ENCODE measurements around the gene SAMD9. TPM values are rescaled to one million over a fixed set of nuclear protein-coding genes. Genes with fewer than 3 reads are reported as not detected.

SAMD9 gene
- total RNA-seq, 1 experiment from 2014 or later = not detected

- H3K79me2 ChIP-seq (ENCODE audit: insufficient read depth, low read length) = no peaks in the 10 kb centered on the region
- H2BK20ac ChIP-seq (ENCODE audit: low read depth, low read length, poor library complexity, severe bottlenecking) = no peak overlapping the region
- no peaks in the 10 kb centered on the region; the same call in none of the 2 replicates for H3K27me3 Mint-ChIP-seq (ENCODE audit: low read depth)
- no peaks in the 10 kb centered on the region for H3K9me3 Mint-ChIP-seq
- no peak overlapping the region for H3T11ph ChIP-seq (ENCODE audit: low read length)
- H2AK5ac ChIP-seq (ENCODE audit: insufficient read length, low read length) = no peak overlapping the region
- H3K23ac ChIP-seq (ENCODE audit: insufficient read length, low read depth, low read length) = no peak overlapping the region
- no peaks in the 10 kb centered on the region for H3K9me3 ChIP-seq (ENCODE audit: control insufficient read depth, low read depth, low read length)
- DNase-seq = no peak
- H3K27ac Mint-ChIP-seq = no peak overlapping the region
- H2BK15ac ChIP-seq (ENCODE audit: low read depth, low read length) = no peak overlapping the region
- H3K4ac ChIP-seq (ENCODE audit: low read depth, low read length) = no peak overlapping the region
- H3K4me1 ChIP-seq (ENCODE audit: insufficient read depth, low read length) = no peaks in the 10 kb centered on the region; the same call in 1 of the 2 replicates
- WGBS (ENCODE audit: extremely low coverage, insufficient read length, low lambda C conversion rate) = no CpG with 5 or more reads among the region's 3 CpGs
- no peaks in the 10 kb centered on the region for H3K36me3 Mint-ChIP-seq (ENCODE audit: insufficient read depth in 1 of 3, low read depth in 3 of 3)
- no peaks in the 10 kb centered on the region for H3K23me2 ChIP-seq (ENCODE audit: insufficient read length, low read depth, low read length, poor library complexity, severe bottlenecking)
- no peak overlapping the region for H2BK5ac ChIP-seq (ENCODE audit: insufficient read length, low read length)
- no peaks in the 10 kb centered on the region for H3K27me3 ChIP-seq (ENCODE audit: insufficient read depth, low read length)
- no peak overlapping the region for H3K4me2 ChIP-seq (ENCODE audit: insufficient read depth, insufficient read length, low read length)
- H2AFZ ChIP-seq (ENCODE audit: low read length) = no peak overlapping the region
- H3K79me1 ChIP-seq (ENCODE audit: insufficient read depth, low read depth, low read length, poor library complexity, severe bottlenecking) = no peaks in the 10 kb centered on the region
- H4K91ac ChIP-seq (ENCODE audit: insufficient read length, low read depth, low read length) = no peak overlapping the region
- H3K4me1 Mint-ChIP-seq = peaks cover 3 to 15% of the 10 kb centered on the region in 2 experiments; a peak in 3 of 4 replicates
- H3K14ac ChIP-seq (ENCODE audit: insufficient read depth, low read length) = no peak overlapping the region
- H3K18ac ChIP-seq (ENCODE audit: insufficient read length, low read depth, low read length) = no peak overlapping the region
- no peak overlapping the region for H4K5ac ChIP-seq (ENCODE audit: insufficient read length, low read depth, low read length)
- no peak overlapping the region for H4K8ac ChIP-seq (replicated peaks; ENCODE audit: insufficient read length, low read depth, low read length)
- H3K9ac ChIP-seq (ENCODE audit: extremely low read depth, insufficient read length, low read length) = no peak overlapping the region
- no peak overlapping the region for H3K56ac ChIP-seq (ENCODE audit: insufficient read length, low read depth, low read length)
- no peak overlapping the region for H2BK120ac ChIP-seq (ENCODE audit: low read depth, low read length, poor library complexity, severe bottlenecking)
- no peak overlapping the region for H3K27ac ChIP-seq (ENCODE audit: insufficient read length, low read depth, low read length)
- H2BK12ac ChIP-seq (ENCODE audit: insufficient read length, low read depth, low read length) = no peak overlapping the region
- no peak for TF ChIP-seq CTCF (conservative IDR thresholded peaks at IDR 0.05)
- no peak overlapping the region for H3K4me3 Mint-ChIP-seq
- peaks cover 3% of the 10 kb centered on the region for H4K20me1 ChIP-seq (ENCODE audit: control insufficient read depth, insufficient read depth, insufficient read length)
Measured at GRCh38 chr7:93147363-93147762, 29.6 kb upstream of the SAMD9 start.

Measured in H9 (cell line).